Gastroesophageal sphincter (tissue), 3 donors: ENCODE measurements around the gene FGF5.

ENCODE experiments used
- EP300 ChIP-seq: sonication (generic); formaldehyde crosslinking; IDR thresholded peaks from one replicate; pipeline ENCODE4 v1.6.1; 2017; ENCODE audit warnings: antibody characterized with exemption, mild to moderate bottlenecking
- POLR2AphosphoS5 ChIP-seq: sonication (generic); formaldehyde crosslinking; IDR thresholded peaks from one replicate; pipeline ENCODE4 v1.6.1; 2017; ENCODE audit warnings: antibody characterized with exemption
- TF ChIP-seq, protein P1 (sequence below), 4 experiments: fragments of 200-600 bp in 2 of 4; fragments of 450-650 bp in 2 of 4; sonication (generic) in 1 of 4; IDR thresholded peaks; one replicate each; pipeline ENCODE4 v1.5.1; 2017 to 2019; ENCODE audit warnings: antibody characterized with exemption in 4 of 4, mild to moderate bottlenecking in 2 of 4, moderate library complexity in 2 of 4

DNA sequence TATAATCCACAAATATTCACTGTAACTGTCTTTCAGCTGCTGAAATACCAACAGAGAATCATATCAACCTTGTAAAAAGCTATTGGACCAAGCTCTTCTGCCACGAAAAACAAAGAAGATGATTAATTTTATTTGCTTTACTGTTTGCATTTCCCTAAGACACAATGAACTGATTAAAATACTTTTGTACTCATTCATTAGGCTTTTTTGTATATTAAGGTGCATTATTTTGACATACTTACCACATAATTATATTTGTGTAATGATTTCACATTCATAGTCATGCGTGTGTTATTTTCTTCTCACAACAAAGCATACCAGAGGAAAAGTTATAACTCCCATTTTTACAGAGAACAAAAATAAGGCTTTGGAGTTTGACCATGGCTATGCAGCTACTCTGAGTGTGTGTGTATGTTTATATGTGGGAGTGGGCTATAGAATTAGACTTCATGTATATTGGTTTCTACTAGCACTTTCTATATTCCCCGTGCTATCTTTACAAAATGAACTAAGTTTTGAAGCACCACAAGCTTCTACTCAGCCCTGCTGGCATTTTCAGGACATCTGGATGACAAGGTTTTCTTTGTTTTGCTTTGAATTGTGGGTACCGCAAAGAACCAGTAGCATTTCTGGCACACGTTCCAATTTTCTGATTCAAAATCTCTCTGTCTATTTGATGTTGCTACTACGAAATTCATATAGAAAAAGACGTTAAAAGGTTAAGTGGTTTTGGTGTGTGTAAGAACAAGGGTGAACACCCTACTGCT is 11.0 kb upstream of the FGF5 start:
- TF ChIP-seq, protein P1, sequence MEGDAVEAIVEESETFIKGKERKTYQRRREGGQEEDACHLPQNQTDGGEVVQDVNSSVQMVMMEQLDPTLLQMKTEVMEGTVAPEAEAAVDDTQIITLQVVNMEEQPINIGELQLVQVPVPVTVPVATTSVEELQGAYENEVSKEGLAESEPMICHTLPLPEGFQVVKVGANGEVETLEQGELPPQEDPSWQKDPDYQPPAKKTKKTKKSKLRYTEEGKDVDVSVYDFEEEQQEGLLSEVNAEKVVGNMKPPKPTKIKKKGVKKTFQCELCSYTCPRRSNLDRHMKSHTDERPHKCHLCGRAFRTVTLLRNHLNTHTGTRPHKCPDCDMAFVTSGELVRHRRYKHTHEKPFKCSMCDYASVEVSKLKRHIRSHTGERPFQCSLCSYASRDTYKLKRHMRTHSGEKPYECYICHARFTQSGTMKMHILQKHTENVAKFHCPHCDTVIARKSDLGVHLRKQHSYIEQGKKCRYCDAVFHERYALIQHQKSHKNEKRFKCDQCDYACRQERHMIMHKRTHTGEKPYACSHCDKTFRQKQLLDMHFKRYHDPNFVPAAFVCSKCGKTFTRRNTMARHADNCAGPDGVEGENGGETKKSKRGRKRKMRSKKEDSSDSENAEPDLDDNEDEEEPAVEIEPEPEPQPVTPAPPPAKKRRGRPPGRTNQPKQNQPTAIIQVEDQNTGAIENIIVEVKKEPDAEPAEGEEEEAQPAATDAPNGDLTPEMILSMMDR (IDR thresholded peaks at IDR 0.05) = no peak
- no peak for TF ChIP-seq POLR2AphosphoS5
- TF ChIP-seq EP300 = no peak
